HG02973 (cell line): ENCODE measurements around the gene IGLL1.
"Not testable (repeated sequence)": the region's sequence is repeated elsewhere in the genome, so short reads cannot be mapped to it uniquely, and the experiment has no call there.

Experiments
- ATAC-seq: cut with Tn5 transposase; IDR thresholded peaks from one replicate; pipeline ENCODE4 v1.9.1; 2021; ENCODE audit warnings: moderate library complexity; ENCODE audit not compliant: unreplicated experiment

The IGLL1 gene

GRCh38 chr22:23542933-23543332 is 37.2 kb downstream of the IGLL1 start:
- ATAC-seq = no peak

GRCh38 chr22:23542391-23542790 is 37.7 kb downstream of the IGLL1 start:
- not testable (repeated sequence) for ATAC-seq

GRCh38 chr22:23541849-23542281 is 38.2 kb downstream of the IGLL1 start:
- ATAC-seq = not testable (repeated sequence)

- not testable (repeated sequence) for ATAC-seq
Observed at GRCh38 chr22:23540837-23541236, 39.3 kb downstream of the IGLL1 start.

- not testable (repeated sequence) for ATAC-seq
Observed at GRCh38 chr22:23539839-23540198, 40.3 kb downstream of the IGLL1 start.

- ATAC-seq = no peak
Observed at GRCh38 chr22:23539135-23539838, 40.8 kb downstream of the IGLL1 start.

- not testable (repeated sequence) for ATAC-seq
Observed at GRCh38 chr22:23538696-23539030, 41.4 kb downstream of the IGLL1 start.

- ATAC-seq = not testable (repeated sequence)
Observed at GRCh38 chr22:23537830-23538695, 42.0 kb downstream of the IGLL1 start.

- ATAC-seq = no peak
Observed at GRCh38 chr22:23537416-23537815, 42.7 kb downstream of the IGLL1 start.

GRCh38 chr22:23536821-23537345 is 43.2 kb downstream of the IGLL1 start:
- no peak for ATAC-seq

- not testable (repeated sequence) for ATAC-seq
Observed at GRCh38 chr22:23535790-23536661, 44.1 kb downstream of the IGLL1 start.

GRCh38 chr22:23534851-23535717 is 45.0 kb downstream of the IGLL1 start:
- ATAC-seq = no peak

GRCh38 chr22:23534201-23534850 is 45.8 kb downstream of the IGLL1 start:
- ATAC-seq = no peak

GRCh38 chr22:23533771-23534191 is 46.3 kb downstream of the IGLL1 start:
- ATAC-seq = no peak

GRCh38 chr22:23533328-23533762 is 46.7 kb downstream of the IGLL1 start:
- no peak for ATAC-seq

GRCh38 chr22:23532731-23533130 is 47.4 kb downstream of the IGLL1 start:
- no peak for ATAC-seq

GRCh38 chr22:23531966-23532705 is 48.0 kb downstream of the IGLL1 start:
- no peak for ATAC-seq

- no peak for ATAC-seq
Observed at GRCh38 chr22:23531283-23531956, 48.7 kb downstream of the IGLL1 start.
